ENCODE measurements around the gene PRKAG2. TPM values are rescaled to one million over a fixed set of nuclear protein-coding genes. Genes with fewer than 3 reads are reported as not detected.

Gene PRKAG2
- total RNA-seq, 2 donors from 2014 or later, result 41.3 to 51.8 TPM

DNA sequence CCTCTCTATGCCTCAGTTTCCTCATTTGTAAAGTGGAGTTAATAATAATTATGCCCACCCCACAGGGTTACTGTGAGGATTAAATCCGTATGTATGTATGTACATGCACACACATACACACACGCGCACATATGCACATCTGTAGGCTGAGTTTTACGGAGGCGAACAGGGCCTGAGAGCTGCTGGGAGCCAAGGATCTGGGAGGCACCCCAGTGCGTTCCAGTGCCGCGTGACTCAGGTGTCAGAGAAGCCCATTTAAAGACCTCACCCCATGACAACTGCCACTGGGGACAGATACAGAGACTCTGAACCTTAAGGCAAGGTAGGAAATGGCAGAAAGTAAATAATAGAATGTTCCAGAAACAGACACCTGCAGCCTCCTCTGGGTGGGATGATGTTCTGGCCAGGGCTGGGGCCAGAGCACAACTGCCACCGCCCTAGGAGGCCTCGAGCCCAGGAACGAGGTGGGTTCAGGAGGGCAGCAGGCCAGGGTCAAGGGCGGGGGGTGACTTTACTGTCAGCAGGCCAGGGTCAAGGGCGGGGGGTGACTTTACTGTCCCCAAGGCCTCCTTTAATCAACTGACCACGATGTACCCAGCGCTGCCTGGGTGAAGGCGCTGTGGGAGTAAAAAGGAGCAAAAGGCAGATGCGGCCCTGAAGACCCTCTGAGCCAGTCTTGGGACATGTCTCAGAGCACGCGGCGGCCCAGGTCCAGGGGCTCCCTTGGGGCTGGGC is 54.9 kb downstream of the PRKAG2 start:
- no peak overlapping the region for H3K4me3 Mint-ChIP-seq
- DNase-seq, result no peak

DNA sequence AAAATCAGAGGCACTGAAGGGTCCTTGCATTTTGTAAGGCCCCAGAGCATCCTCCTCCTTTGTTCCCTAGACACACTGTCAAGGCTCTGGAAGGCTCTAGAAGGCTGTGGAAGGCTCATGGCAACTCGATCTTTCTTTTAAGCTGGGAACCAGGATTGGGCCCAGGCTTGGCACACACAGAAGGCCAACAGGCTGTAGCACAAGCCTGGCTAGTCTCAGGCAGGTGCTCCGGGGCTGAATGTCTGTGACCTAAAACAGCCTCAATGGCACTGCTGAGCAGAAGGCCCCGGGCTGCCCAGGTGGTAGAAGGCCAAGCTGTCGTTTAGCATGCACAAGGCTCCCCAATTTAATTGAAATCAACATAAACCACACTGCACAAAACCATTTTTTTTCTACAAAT is 55.7 kb downstream of the PRKAG2 start:
- no peak overlapping the region for H3K27ac Mint-ChIP-seq
- no peak for DNase-seq

More for the DNA sequence above, 54.9 kb downstream of the PRKAG2 start:
- Mint-ChIP-seq H3K27ac (no peak overlapping the region), H3K36me3 (ENCODE audit: low read depth) (peaks cover 4% of the 10 kb centered on the region), H3K4me1 (peaks cover 18% of the 10 kb centered on the region), H3K27me3 (no peaks in the 10 kb centered on the region)
- no peaks in the 10 kb centered on the region for H3K9me3 ChIP-seq (ENCODE audit: control insufficient read depth, low read length, poor library complexity, severe bottlenecking)
- no peak for ATAC-seq

GRCh38 chr7:151820491-151821105 is 56.3 kb downstream of the PRKAG2 start:
- no peak overlapping the region for H3K4me3 Mint-ChIP-seq
- DNase-seq (no peak), ATAC-seq (no peak)
- H3K9me3 ChIP-seq (ENCODE audit: control insufficient read depth, low read length, poor library complexity, severe bottlenecking), result no peaks in the 10 kb centered on the region
- peaks cover 16% of the 10 kb centered on the region for H3K4me1 Mint-ChIP-seq
- H3K27me3 Mint-ChIP-seq, result no peaks in the 10 kb centered on the region
- peaks cover 2% of the 10 kb centered on the region for H3K36me3 Mint-ChIP-seq (ENCODE audit: low read depth)
- no peak overlapping the region for H3K27ac Mint-ChIP-seq

More for the DNA sequence above, 55.7 kb downstream of the PRKAG2 start:
- Mint-ChIP-seq H3K4me1 (peaks cover 15% of the 10 kb centered on the region), H3K36me3 (ENCODE audit: low read depth) (peaks cover 4% of the 10 kb centered on the region), H3K27me3 (no peaks in the 10 kb centered on the region), H3K4me3 (no peak overlapping the region)
- H3K9me3 ChIP-seq (ENCODE audit: control insufficient read depth, low read length, poor library complexity, severe bottlenecking), result no peaks in the 10 kb centered on the region
- no peak for ATAC-seq

GRCh38 chr7:151819866-151820265 is 57.0 kb downstream of the PRKAG2 start:
- H3K36me3 Mint-ChIP-seq (ENCODE audit: low read depth), result peaks cover 2% of the 10 kb centered on the region
- ATAC-seq (no peak), DNase-seq (no peak)
- peaks cover 19% of the 10 kb centered on the region for H3K4me1 Mint-ChIP-seq
- H3K27ac Mint-ChIP-seq, result no peak overlapping the region
- H3K27me3 Mint-ChIP-seq, result no peaks in the 10 kb centered on the region
- no peak overlapping the region for H3K4me3 Mint-ChIP-seq
- no peaks in the 10 kb centered on the region for H3K9me3 ChIP-seq (ENCODE audit: control insufficient read depth, low read length, poor library complexity, severe bottlenecking)

- Mint-ChIP-seq H3K27me3 (no peaks in the 10 kb centered on the region), H3K4me1 (peaks cover 21% of the 10 kb centered on the region), H3K36me3 (ENCODE audit: low read depth) (peaks cover 2% of the 10 kb centered on the region), H3K27ac (no peak overlapping the region), H3K4me3 (no peak overlapping the region)
- no peaks in the 10 kb centered on the region for H3K9me3 ChIP-seq (ENCODE audit: control insufficient read depth, low read length, poor library complexity, severe bottlenecking)
- no peak for DNase-seq
- ATAC-seq, result no peak
Measured at GRCh38 chr7:151818674-151819519, 58.0 kb downstream of the PRKAG2 start.

- H3K27me3 Mint-ChIP-seq, result no peaks in the 10 kb centered on the region
- H3K36me3 Mint-ChIP-seq (ENCODE audit: low read depth), result peaks cover 2% of the 10 kb centered on the region
- H3K9me3 ChIP-seq (ENCODE audit: control insufficient read depth, low read length, poor library complexity, severe bottlenecking), result no peaks in the 10 kb centered on the region
- H3K4me1 Mint-ChIP-seq, result peaks cover 27% of the 10 kb centered on the region
- ATAC-seq (no peak), DNase-seq (no peak)
- H3K27ac Mint-ChIP-seq, result no peak overlapping the region
- no peak overlapping the region for H3K4me3 Mint-ChIP-seq
Measured at GRCh38 chr7:151817981-151818673, 58.8 kb downstream of the PRKAG2 start.

DNA sequence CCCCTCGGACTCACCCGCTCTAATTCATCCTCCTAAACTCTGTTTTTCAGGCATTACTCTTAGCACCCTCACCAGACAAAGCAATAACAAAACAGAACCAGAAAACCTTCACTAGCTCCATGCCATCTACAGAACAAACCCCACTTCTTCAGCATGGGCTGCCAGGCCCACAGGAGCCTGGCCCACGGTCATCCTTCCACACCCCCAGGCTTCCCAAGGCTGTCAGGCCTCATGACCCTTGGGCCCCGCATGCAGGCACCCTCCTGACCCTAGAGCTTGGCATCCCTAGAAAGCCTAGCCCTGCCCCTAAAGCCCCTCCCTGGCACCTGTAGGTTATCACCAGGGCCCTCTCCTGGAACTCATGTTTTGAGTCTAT is 59.6 kb downstream of the PRKAG2 start:
- ATAC-seq, result no peak
- Mint-ChIP-seq H3K36me3 (ENCODE audit: low read depth) (peaks cover 2% of the 10 kb centered on the region), H3K27ac (no peak overlapping the region), H3K27me3 (no peaks in the 10 kb centered on the region), H3K4me1 (peaks cover 28% of the 10 kb centered on the region), H3K4me3 (no peak overlapping the region)
- DNase-seq, result no peak
- H3K9me3 ChIP-seq (ENCODE audit: control insufficient read depth, low read length, poor library complexity, severe bottlenecking), result no peaks in the 10 kb centered on the region

DNA sequence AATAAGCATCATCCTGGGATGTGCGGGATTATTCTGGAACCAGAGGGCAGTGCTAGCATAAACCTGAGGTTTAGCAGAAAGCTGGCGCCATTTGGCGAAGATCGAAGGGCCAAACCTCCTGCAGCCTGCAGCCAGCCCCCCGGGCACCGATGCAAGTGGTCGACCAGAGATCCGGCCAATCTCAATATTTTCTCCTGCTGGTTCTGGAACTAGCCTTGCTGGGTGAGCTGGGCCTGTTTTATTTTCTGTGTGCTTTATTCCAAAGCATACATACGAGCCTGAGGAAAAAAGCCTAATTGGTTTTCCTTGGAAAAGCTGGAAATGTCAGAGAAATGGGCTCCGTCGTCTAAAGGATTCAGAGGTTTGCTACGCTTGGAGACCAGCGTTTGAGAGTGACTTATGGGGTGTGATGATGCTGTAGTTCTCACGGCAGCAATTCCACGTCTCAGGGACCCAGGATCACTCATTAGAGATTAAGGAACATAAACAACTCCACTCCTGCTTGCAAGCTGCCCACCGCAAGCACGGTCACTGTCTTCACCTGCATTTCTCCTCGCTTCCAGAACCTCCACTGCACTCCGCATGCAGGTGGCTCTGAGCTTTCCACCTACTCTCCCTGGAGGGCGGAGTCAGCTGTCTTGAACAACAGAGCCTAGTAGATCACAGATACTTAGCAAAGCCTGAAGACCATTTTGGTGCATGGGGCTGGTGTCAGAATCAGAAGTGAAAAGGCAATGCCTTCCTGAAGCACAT is 60.2 kb downstream of the PRKAG2 start:
- H3K9me3 ChIP-seq (ENCODE audit: control insufficient read depth, low read length, poor library complexity, severe bottlenecking), result no peaks in the 10 kb centered on the region
- H3K36me3 Mint-ChIP-seq (ENCODE audit: low read depth), result peaks cover 2% of the 10 kb centered on the region
- H3K27ac Mint-ChIP-seq, result no peak overlapping the region
- H3K27me3 Mint-ChIP-seq, result no peaks in the 10 kb centered on the region
- DNase-seq, result no peak
- no peak overlapping the region for H3K4me3 Mint-ChIP-seq
- H3K4me1 Mint-ChIP-seq, result peaks cover 27% of the 10 kb centered on the region
- no peak for ATAC-seq

GRCh38 chr7:151815419-151815818 is 61.5 kb downstream of the PRKAG2 start:
- Mint-ChIP-seq H3K4me3 (no peak overlapping the region), H3K36me3 (ENCODE audit: low read depth) (no peaks in the 10 kb centered on the region), H3K27me3 (no peaks in the 10 kb centered on the region), H3K4me1 (peaks cover 27% of the 10 kb centered on the region), H3K27ac (peak overlapping the region; percentile 8)
- no peak for DNase-seq
- ATAC-seq, result no peak
- H3K9me3 ChIP-seq (ENCODE audit: control insufficient read depth, low read length, poor library complexity, severe bottlenecking), result no peaks in the 10 kb centered on the region

DNA sequence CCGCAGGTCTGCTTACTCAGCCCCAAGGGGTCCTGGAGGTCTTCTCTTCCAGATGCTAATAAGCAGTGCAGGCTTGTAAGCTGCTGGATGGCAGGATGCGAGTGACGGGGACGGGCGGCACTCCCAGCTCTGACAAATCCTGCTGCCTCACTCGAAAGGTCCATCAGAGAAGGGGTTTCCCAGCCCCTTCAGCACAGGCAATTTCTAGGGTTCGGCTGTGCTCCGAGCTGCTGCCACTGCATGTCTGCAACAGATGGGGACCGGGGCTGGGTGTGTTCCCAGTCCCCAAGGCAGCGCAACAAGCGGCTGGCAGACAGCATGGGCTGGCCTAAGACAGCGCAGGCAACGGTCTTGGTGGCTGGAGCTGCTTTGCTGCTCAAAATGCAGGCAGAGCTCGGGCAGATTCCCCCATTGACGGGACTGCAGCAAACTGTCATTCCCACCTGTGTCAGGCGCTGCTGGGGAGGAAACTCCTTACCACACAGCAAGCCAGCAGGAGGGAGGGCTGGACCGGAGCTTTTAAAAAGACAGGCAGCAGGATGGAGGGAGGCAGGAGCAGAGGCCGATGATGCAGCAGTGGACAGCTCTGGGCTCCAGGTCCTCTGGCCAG is 62.4 kb downstream of the PRKAG2 start:
- ATAC-seq (no peak), DNase-seq (no peak)
- H3K4me1 Mint-ChIP-seq, result peaks cover 27% of the 10 kb centered on the region
- H3K9me3 ChIP-seq (ENCODE audit: control insufficient read depth, low read length, poor library complexity, severe bottlenecking), result no peaks in the 10 kb centered on the region
- no peak overlapping the region for H3K27ac Mint-ChIP-seq
- no peak overlapping the region for H3K4me3 Mint-ChIP-seq
- H3K36me3 Mint-ChIP-seq (ENCODE audit: low read depth), result no peaks in the 10 kb centered on the region
- no peaks in the 10 kb centered on the region for H3K27me3 Mint-ChIP-seq

GRCh38 chr7:151813997-151814396 is 62.9 kb downstream of the PRKAG2 start:
- Mint-ChIP-seq H3K4me3 (no peak overlapping the region), H3K36me3 (ENCODE audit: low read depth) (no peaks in the 10 kb centered on the region), H3K27me3 (no peaks in the 10 kb centered on the region), H3K27ac (peak overlapping the region; percentile 47), H3K4me1 (peaks cover 27% of the 10 kb centered on the region)
- DNase-seq (no peak), ATAC-seq (no peak)
- H3K9me3 ChIP-seq (ENCODE audit: control insufficient read depth, low read length, poor library complexity, severe bottlenecking), result no peaks in the 10 kb centered on the region

DNA sequence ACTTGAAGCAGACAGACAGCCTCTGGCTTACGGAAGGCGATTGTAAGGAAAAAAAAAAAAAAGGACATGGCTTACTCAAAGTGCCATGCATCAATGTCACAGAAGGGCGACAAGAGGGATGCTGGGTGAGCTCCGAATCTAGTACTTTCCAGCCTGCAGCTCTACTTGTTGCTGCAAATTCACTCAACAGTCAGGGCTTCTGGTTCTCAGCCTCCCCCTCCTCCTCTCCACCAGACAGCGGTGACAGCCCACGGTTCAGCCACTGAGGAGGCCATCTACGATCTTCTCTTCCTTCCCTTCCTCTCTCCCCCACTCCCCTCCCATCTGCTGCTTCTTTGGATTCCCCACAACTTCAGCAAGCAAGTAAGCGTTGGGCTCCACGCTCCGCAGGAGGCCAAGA is 63.5 kb downstream of the PRKAG2 start:
- no peaks in the 10 kb centered on the region for H3K27me3 Mint-ChIP-seq
- no peak for DNase-seq
- H3K4me1 Mint-ChIP-seq, result peaks cover 27% of the 10 kb centered on the region
- ATAC-seq, result no peak
- peak overlapping the region; percentile 47 for H3K27ac Mint-ChIP-seq
- no peaks in the 10 kb centered on the region for H3K9me3 ChIP-seq (ENCODE audit: control insufficient read depth, low read length, poor library complexity, severe bottlenecking)
- H3K36me3 Mint-ChIP-seq (ENCODE audit: low read depth), result no peaks in the 10 kb centered on the region
- no peak overlapping the region for H3K4me3 Mint-ChIP-seq

All from T-helper 17 cell (primary cell).